D721Med (cell line): ENCODE results near the gene SURF2.
"Not testable (repeated sequence)": the region's sequence is repeated elsewhere in the genome, so short reads cannot be mapped to it uniquely, and the experiment has no call there.

Experiments
- DNase-seq: peaks from one replicate; pipeline ENCODE4 v3.0.0; 2011; ENCODE audit warnings: low spot score; ENCODE audit not compliant: insufficient read length
- FAIRE-seq: peaks from 2 replicates; lab custom pipeline; 2011; peaks lifted over from hg19 to GRCh38; lab: Jason Lieb, UNC
- CTCF ChIP-seq: IDR thresholded peaks from 2 replicates; pipeline ENCODE4 v1.5.1; 2012; ENCODE audit warnings: mild to moderate bottlenecking, control low read depth; ENCODE audit not compliant: insufficient read depth; ENCODE audit errors: missing control alignments

Gene SURF2

GRCh38 chr9:133356391-133357091, at the start of gene SURF2, which contains the start of gene SURF1:
SURF2 (plus strand) TSS chr9:133356550; CDS start chr9:133356593, 43 bp downstream.
SURF1 (minus strand) TSS chr9:133356487; CDS start chr9:133356453, 34 bp downstream.
- no peak for TF ChIP-seq CTCF
- FAIRE-seq (no peak), DNase-seq (peak; percentile 82)

- TF ChIP-seq CTCF, result no peak
- no peak for DNase-seq
- no peak for FAIRE-seq
These were observed 49.0 kb upstream of the SURF2 start for GRCh38 chr9:133307301-133307700.

- no peak for TF ChIP-seq CTCF
- no peak for FAIRE-seq
- no peak for DNase-seq
These were observed 46.7 kb upstream of the SURF2 start for GRCh38 chr9:133309608-133310007.

GRCh38 chr9:133315997-133316396, 40.4 kb upstream of the SURF2 start:
- no peak for TF ChIP-seq CTCF
- no peak for FAIRE-seq
- DNase-seq, result no peak

GRCh38 chr9:133317551-133317950, 38.8 kb upstream of the SURF2 start:
- not testable (repeated sequence) for FAIRE-seq, DNase-seq

- no peak for DNase-seq
- FAIRE-seq, result no peak
- TF ChIP-seq CTCF, result no peak
These were observed 35.9 kb upstream of the SURF2 start for GRCh38 chr9:133320421-133320881.

GRCh38 chr9:133321411-133321935, 34.9 kb upstream of the SURF2 start:
- DNase-seq (no peak), FAIRE-seq (no peak)

More at GRCh38 chr9:133321411-133321935, 34.9 kb upstream of the SURF2 start:
- TF ChIP-seq CTCF, result no peak
